GM19099 (cell line): ENCODE data around the gene SPAG8.

ENCODE experiments used
- POLR2A ChIP-seq: IDR thresholded peaks from 3 replicates; pipeline ENCODE4 v1.6.1; 2011; ENCODE audit warnings: low read depth; ENCODE audit not compliant: insufficient read length; ENCODE audit errors: extremely low read depth

The SPAG8 gene

DNA sequence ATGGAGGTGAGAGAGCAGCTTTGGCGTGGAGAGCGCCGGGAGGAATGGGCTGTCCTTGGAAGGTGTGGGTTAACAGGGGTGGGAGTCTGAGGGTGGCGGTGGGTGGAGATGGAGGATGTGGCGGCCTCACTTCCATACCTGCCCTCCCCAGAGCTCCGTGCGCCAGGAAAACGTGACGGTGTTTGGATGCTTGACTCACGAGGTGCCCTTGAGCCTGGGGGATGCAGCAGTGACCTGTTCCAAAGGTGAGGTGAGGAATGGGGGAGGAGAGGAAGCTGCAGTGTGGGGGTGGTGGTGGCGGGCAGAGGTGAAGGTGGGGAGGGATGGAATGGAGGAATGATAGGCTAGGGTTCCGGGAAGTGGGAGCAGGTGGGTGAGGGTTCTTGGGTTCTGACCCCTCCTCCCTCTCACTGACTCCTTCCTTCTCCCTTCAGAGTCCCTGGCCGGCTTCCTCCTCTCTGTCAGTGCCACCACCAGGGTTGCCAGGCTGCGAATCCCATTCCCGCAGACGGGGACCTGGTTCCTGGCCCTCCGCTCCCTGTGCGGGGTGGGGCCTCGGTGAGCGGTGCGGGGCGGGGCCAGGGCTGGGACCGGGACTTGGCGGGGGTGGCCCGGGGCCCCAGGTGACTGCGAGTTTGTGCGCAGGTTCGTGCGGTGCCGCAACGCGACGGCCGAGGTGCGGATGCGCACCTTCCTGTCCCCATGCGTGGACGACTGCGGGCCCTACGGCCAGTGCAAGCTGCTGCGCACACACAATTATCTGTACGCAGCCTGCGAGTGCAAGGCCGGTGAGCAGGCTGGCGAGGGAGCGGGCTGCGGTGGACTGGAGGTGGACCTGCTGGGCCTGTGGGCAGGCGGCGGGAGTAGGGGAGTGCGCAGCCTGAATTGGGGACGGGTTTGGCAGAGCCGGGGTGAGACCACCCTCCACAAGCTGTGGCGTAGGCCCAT is 34.0 kb upstream of the SPAG8 start:
- TF ChIP-seq POLR2A: no peak

DNA sequence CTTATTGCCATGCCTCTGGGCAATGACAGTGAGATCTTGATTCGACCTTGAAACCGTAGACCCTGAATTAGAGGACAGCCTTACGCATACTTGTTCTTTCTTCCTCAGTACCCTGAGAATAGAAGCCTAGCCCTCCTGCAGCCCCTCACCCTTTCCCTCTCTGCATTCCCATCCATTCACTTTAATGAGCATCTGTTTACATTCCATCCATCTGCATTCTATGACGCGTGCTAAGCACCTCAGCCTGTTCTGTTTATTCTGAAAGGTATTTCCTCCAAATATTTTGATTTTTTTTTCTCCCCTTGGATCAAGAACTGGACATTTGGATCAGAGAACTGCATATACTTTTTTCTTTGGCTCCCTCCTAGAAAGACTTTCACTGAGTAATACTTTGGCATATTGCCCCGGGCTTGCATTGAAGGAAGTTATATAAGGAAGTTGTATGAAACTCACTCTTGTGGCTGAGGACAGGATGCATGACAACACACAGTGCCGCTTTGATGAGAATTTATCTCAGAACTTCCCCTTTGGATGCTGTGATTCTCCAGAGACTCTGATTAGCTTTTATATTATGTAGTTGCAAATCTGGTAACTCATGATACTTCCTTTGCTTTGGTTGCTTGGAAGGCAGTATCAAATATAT is 32.7 kb upstream of the SPAG8 start:
- TF ChIP-seq POLR2A: no peak

DNA sequence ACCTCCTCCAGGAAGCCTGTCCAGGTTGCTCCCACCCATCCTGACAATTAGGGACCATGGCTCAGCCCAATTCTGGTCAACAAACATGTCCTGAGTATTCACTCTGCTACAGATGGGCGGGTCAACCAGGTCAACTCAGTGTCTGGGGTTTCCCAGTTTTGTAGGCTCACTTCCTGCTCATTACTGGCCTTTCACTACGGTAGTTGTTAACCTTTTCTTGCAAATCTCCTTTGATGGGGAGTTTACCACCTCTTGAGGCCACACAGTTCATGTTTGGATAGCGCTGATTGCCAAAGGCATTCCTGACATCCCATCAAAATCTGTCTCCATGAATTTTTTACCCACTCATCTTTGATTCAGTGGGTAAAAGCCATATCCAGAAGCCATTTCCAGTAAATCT is 30.7 kb upstream of the SPAG8 start:
- no peak for TF ChIP-seq POLR2A

DNA sequence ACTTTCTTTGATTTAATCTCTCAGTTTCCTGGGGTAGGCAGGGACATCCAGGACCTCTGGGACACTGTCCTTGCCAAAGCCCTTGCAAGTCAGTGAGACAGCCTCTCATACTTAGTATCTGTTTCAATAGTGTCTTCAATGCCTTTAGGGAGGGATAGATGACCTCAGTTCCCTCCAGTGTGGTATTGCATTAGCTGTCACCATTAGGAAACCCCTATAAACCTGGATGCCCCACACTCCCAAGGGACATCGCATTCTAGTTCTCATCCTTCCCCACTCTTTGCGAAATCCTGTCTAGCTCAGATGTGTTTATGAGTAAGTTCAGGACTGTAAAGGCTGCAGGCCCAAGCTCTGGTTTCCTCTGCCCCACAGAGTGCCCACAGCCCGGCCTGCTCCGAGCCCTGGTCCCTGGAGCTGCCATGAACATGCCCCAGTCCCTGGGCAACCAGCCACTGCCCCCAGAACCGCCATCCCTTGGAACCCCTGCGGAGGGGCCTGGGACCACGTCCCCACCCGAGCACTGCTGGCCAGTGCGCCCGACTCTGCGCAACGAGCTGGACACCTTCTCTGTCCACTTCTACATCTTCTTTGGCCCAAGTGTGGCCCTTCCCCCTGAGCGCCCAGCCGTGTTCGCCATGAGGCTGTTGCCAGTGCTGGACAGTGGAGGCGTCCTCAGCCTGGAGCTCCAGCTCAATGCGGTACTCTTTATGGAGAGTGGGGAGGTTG is 30.1 kb upstream of the SPAG8 start:
- no peak for TF ChIP-seq POLR2A

DNA sequence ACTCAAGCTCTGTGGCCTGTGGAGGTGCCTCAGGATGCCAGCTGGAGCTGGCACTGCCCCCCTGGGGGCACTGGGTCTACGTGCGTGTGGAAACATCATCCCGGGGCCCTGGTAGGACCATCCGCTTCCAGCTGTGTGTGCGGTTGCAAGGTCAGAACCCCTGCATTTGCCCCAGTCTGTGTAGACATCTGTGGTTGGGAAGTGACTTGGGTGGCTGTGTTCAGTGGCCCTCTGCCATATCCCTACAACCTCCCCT is 29.5 kb upstream of the SPAG8 start:
- no peak for TF ChIP-seq POLR2A

DNA sequence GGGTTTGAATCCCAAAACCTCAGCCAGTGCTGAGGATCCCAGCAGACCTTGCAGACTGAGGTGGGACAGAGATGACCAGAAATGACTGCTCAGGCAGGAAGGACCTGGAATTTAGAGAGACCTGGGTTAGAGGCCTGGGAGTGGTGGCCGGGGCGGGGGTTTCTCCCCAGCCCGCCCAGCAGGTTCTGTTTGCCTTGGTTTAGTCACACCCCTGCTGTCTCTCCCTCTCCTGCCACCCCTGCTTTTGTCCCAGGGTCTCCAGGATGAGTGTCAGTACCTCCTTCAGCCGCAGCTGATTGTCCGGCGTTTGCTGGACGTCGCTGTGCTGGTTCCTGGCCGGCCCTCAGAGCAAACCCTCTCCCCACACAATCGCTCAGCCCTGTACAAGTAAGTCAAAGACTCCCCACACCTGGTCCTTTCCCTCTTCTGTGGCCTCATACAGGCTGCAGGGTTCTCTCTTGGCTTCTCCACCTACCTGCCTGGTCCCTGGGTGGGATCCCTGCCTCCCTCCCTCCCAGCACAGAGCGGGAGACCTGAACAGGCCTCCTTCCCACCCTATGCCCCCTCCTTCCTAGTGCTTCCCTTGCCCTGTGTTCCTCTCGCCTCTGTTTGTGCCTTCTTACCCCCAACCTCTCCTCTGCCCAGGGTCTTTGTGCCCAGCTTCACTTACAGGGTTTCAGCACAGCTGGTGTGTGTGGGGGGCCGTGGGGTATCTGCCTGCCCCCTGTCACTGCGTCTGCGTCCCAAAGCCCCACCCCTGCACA is 29.0 kb upstream of the SPAG8 start:
- no peak for TF ChIP-seq POLR2A

DNA sequence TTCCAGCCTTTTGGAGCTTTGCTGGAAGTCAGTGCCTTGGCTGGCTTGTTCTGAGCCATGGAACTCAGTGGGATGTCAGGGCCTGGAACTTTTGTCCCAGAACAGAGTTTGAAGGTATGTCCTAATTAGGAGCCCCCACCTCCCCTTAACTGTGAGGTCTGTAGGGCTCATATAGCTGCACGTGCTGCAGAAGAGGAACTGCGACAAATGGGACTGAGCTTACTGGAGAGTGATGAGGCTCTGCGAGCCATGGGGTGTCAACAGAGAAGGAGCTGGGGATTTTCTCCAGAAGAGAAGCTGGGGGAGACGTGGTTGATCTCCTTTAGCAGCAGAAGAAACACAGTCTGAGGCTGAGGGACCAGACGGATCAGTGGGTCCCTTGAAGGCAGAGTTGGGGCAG is 27.9 kb upstream of the SPAG8 start:
- no peak for TF ChIP-seq POLR2A

DNA sequence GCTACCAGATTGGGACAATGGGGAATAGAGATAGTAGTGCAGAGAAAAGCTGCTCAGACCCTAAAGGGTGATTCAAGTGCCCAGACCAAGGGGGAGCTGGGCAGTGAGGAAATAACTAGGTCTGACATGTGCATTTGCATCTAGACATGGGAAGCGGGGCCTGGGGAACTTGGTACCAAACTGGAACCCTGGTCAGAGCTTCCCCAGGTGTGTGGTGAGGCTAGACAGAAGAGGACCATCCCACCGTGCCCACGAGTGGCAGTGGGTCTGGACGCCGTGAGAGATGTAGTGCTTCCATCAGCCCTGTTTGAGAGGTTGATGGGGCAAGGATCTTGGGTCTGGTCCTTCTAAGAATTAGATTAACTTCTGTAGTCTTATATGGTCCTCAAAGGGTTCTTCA is 24.5 kb upstream of the SPAG8 start:
- TF ChIP-seq POLR2A: no peak

DNA sequence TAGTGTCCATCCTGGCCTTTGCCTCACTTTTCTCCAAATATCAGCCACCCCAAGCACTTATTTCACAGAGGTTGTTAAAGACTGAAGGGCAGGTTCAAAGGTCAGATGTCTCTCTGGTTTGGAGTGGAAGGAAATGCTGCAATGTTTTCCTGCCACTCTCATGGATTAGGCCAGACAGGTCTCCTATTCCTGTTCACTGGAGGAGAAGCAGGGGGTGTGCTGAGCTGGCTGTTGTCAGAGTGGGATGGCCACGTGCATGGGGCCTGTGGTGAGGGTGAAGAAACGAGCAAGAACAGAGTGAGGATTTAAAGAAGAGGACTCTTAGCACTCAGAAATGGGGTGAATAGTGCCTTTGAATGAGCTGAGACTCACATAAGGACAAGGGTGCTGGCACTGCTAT is 23.7 kb upstream of the SPAG8 start:
- TF ChIP-seq POLR2A: no peak

DNA sequence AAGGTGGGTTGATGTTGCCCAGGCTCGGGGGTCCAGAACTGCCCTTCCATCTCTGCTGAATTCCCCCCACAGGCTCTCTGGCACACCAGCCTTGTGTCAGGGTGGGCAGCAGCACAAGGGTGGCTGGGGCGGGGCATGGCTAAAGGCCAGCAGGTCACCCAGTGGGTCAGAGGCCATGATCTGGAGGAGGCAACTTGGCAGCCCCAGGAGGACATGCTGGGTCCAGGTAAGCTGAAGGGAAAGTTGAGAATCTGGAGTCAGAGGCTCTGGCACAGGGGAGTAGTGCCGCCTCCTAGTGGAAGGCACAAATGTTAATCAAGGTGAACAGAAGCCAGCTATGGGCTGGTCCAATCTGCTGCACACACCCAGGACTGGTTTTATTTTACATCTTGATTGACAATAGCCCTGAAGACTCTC is 23.2 kb upstream of the SPAG8 start:
- TF ChIP-seq POLR2A: no peak

DNA sequence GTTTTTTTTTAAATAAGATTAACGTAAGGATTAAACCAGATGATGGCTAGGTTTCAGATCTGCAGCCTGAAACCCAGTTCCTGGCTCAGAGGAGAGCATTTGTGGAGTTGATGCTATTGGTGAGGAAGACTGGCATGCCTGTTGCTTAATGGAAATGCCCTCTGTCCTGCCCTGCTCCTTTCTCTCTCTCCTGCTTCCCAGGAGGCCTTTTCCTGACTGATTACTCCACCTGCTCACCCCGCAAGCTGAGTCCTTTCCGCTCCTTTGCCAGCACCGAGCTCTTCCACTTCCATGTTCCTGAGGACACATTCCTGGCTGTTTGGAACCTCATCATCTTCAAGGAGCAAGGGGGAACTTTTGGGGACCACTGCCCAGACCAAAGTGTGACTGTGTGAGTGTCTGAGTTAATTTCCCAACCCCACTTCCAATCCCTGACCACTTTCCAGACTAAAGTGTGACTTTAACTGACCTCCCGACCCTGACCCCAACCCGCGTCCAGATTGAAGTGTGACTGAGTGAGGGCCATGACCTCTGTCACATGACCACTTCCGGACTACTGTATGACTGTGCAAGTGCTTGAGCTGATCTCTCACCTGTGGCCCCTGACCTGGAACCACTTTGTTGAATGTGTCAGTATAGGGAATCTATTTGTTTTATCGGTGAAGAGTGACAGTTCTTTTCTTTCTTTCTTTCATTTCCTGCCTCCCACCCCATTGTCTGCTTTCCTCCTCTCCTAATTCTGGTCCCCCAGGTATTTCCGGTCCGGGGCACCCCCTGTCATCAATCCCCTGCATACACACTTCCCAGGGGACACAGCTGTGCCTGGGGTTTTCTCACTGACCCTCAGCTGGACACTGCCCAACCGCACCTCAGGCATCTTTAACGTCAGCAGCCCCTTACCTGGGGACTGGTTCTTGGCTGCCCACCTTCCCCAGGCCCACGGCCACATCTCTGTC is 22.5 kb upstream of the SPAG8 start:
- no peak for TF ChIP-seq POLR2A

DNA sequence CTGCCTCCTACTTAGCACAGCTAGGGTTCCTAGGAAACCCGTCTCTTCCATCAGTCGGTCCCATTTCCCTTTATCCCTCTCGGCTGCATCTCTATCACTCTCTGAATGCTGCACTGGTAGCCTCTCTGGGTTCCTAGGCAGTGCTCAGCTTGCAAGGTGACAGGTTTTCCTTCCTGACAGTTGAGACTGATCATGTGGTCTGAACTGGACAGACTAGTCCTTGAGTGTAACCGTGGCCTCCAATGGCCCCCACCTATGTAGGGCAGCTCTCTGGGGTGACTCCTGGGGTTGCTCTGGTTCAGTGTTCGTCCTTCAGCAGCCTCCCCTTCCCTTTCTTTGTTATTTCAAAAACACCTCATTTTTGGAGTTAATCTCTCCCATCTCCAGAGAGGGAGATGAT is 20.8 kb upstream of the SPAG8 start:
- no peak for TF ChIP-seq POLR2A

DNA sequence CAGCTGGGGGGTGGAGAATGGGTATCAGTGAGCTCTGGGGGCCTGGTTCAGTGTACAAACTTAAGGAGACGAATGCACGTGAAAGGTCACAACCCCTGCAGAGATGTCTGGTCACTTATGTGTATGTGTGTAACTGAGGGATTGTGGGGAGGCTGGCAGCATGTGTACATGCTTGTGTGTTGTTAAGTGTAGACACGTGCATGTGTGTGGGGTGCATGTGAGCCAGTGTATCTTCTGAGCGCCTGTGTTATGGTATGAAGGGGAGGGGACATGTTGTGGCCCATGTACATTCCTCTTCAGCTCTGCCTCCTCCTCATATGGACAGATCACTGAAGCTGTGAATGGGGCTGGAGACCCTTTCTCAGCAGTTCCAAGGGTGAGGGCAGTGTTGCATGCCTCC is 19.0 kb upstream of the SPAG8 start:
- no peak for TF ChIP-seq POLR2A

DNA sequence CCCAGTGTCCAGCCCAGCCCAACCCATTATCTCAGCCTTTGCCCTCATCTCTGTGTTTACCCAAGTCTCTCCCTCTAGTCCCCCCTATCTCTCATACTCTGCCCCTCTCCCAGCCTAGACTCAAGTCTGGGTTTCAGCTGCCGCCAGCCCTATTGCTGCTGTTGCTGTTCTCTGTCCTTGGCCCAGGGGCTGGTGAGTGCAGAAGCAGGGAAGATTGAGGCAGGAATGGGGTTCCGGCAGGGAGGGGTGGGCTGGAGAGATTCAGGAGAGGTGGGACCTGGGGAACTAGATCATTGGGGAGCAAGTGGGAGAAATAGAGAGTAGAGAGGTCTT is 17.7 kb upstream of the SPAG8 start:
- TF ChIP-seq POLR2A: no peak
